ENCODE data around the gene DRAM2.

DRAM2 gene

GRCh38 chr1:111139956-111140679 is at the start of gene DRAM2, which contains the start of gene CEPT1:
Gene DRAM2, minus strand, starts transcription at chr1:111140093. Its CDS starts 8,539 bp downstream, at chr1:111131554.
Gene CEPT1, plus strand, starts transcription at chr1:111140223. Its CDS starts 7,492 bp downstream, at chr1:111147715.
- peak; percentile 95 for DNase-seq

GRCh38 chr1:111184663-111185062 is 44.8 kb upstream of the DRAM2 start:
- no peak for DNase-seq

GRCh38 chr1:111183308-111184069 is 43.6 kb upstream of the DRAM2 start:
- no peak for DNase-seq

GRCh38 chr1:111182052-111182451 is 42.2 kb upstream of the DRAM2 start:
- DNase-seq: no peak

- no peak for DNase-seq
Measured at GRCh38 chr1:111179968-111180533, 40.2 kb upstream of the DRAM2 start.

DNA sequence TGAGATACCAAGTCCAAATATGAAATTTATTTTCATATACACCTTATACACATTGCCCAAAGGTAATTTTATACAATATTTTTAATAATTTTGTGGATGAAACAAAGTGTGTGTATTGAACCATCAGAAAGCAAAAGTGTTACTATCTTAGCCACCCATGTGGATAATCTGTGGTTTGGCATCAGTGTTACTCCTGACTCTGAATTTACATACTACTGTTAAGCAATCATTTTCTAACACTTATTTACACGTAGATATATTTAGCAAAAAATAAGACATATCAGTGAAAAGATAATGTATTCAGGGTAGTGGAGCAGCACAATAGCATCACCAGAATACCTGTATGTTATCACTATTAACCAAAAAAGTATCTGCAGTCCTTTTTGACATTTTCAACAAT is 36.8 kb upstream of the DRAM2 start:
- no peak for DNase-seq

DNA sequence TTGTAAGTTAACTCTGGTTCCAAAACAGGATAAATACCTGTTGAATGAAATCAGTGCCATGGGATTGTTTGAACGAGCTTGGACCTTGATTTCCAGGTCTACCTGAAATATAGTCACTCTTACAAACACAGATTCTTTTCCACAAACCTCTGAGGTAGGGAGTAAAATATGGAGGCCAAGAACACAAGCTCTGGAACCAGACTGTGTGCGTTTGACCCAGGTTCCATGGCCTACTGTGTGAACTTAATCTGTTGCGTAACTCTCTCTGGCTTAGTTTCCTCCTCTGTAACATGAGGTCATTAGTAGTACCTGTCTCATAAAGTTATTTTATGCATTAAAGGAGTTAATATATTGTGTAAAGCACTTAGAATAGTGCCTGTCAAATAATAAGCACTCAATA is 35.5 kb upstream of the DRAM2 start:
- DNase-seq: no peak

DNA sequence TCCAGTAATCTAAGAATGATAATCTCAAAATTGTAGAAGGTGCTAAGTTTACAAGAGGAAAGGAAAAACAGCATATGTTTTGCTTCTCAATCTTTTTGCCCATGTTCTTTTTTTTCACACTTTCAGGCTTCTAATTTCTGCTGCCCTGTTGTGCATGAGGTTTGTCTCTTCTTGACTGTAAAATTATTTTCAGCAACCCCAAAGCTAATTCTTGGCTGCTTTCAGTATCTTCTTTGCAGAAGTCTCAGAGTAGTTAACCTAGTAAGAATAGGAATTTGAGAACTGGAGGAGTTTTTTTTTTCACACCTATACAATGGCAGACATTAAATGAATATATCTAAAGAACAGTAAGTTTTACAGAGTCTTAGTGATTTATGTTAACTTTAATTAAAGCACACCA is 34.2 kb upstream of the DRAM2 start:
- no peak for DNase-seq

DNA sequence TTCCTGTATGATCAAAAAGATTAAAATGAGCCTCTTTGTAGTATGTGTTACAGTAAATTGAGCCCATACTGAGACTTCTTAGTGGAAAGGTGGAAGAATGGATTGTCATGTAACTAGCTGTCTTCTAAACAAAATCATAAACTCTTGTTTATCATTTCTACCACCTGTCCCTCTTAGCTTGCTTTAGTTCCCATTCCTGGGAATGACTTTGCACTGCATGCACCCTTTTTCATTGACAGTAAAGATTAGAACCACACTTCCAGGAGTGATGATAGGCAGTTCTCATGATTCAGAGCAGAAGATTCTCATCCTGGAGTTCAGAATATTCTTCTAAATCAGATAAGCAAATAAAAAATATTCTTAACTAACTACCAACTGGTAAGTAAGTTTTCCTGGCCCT is 32.6 kb upstream of the DRAM2 start:
- no peak for DNase-seq

DNA sequence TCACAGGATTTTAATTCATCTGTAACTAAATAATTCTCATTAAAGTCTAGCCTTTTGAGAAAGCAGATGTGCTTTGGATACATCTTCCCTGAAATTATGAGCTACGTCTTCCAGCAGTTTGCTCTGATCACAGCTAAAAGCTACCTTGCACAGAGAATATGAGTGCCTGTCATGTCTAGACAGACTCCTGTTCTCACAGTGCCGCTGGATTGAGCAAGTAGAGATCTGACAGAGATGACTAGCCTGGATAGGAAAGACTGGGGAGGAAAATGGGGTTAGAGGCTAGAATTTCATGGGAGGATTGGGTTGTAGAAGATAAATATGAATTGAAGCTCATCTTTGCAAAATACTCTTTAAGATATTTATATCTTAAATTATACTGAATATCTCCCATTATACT is 24.3 kb upstream of the DRAM2 start:
- no peak for DNase-seq

DNA sequence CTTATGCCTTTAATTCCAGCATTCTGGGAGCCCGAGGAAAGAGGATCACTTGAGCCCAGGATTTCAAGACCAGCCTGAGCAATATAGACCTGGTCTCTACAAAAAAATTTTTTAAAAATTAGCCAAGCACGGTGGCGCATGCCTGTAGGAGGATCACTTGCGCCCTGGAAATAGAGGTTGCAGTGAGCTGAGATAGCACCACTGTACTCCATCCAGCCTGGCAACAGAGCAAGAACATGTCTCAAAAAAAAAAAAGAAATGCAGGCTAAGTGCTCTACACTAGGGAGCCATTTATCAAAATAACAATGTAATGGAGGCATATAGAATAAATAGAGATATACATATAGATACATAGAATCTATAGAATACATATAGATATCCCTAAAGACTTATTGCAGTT is 23.5 kb upstream of the DRAM2 start:
- no peak for DNase-seq

DNA sequence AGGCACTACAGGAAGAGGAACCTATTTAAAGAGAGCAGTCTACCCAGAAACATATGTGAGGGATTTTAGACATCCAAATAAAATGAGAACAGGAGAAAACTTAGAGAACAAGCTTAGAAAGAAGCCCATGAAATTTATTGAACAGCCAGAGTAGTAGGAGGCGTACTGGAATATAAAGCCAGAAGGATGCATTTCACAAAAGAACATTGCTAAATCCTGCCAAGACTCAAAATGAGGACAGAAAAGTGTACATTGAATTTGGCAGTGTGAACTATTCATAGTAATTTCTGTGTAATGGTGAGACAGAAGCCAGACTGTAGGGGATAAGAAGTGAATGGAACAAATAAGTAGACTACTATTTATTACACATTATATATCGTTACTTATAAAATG is 22.6 kb upstream of the DRAM2 start:
- DNase-seq: no peak

GRCh38 chr1:111161843-111162487 is 22.1 kb upstream of the DRAM2 start:
- no peak for DNase-seq

GRCh38 chr1:111157431-111157830 is 17.5 kb upstream of the DRAM2 start:
- no peak for DNase-seq

DNA sequence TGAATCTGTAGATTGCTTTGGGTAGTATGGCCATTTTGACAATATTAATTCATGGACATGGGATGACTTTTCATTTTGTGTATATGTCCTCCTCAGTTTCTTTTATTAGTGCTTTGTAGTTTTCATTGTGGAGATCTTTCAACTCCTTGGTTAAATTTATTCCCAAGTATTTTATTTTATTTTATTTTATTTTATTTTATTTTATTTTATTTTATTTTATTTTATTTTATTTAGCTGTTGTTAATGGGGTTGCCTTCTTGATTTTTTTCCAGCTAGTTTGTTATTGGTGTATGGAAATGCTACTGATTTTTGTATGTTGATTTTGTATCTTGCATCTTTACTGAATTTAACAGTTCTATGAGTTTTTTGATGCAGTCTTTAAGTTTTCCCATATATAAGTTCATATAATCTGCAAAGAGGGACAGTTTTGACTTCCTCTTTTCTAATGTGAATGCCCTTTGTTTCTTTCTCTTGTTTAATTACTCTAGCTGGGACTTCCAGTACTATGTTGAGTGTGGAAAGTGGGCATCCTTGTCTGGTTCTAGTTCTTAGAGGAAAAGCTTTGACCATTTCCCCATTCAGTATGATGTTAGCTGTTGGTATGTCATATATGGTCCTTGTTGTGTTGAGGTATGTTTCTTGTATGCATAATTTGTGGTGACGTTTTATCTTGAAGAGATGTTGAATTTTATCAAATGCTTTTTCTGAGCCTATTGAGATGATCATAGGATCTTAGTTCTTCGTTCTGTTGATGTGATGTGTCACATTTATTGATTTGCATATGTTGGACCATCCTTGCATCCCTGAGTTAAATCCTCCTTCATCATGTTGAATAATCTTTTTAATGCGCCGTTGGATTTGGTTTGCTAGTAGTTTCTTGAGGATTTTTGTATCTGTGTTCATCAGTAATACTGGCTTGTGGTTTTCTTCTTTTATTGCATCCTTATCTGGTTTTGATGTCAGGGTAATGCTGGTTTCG is 14.4 kb upstream of the DRAM2 start:
- DNase-seq: no peak

DNA sequence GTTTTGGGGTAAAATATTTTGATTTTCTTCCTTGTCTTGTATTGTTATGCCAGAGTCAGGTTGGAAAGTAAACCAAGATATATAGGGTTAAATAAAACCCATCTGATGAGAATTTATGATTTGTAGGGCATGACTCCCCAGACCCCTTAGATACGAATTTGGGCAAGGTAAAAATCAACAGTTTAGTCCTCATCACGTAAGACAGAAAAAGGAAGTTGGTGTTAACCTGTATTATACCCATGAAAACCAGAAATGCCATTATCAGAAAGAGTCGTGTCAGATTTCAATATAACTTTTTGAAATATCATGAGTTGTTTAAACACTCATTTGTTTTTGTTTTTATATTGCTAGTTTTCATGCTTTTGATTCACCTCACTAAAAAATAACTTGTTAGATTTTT is 11.9 kb upstream of the DRAM2 start:
- DNase-seq: no peak

DNA sequence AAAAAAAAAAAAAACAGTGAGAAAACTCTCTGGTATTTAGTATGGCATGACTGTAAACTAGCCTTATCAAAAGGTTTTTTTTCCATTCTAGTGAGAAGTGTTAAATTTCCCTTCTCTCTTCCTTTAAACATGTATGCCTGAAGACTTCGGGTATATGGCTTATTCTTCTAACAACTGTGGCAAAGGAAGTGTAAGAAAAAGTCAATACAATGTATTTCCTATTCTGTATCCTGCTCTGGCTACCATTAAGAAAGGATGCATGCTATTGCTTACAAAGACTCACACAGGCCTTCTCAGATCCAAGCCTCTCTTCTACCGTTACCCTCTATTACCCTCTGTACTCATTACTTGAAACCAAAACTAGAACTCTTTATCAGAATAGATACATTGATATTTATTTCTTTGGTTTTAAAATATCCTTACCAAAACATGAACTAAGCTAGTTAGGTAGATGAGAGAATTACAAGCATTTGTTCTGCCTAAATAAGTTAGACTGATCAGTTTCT is 8.5 kb upstream of the DRAM2 start:
- DNase-seq: no peak

DNA sequence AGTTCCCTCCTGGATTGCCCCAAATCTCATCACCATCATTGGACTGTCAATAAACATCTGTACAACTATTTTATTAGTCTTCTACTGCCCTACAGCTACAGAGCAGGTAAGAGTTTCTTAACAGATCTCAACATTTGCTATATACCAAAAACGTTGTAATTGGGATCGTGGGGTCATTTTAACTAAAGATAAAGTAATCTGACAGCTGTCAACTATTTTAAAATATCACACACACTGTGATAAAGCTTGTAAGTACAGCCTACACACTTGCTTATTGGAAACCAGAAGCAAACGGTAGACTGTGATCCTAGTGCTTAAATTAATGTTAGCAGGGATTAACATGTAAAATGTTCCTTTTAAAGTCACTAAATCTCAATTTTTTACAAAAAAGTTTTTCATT is 8.1 kb upstream of the DRAM2 start:
- no peak for DNase-seq

DNA sequence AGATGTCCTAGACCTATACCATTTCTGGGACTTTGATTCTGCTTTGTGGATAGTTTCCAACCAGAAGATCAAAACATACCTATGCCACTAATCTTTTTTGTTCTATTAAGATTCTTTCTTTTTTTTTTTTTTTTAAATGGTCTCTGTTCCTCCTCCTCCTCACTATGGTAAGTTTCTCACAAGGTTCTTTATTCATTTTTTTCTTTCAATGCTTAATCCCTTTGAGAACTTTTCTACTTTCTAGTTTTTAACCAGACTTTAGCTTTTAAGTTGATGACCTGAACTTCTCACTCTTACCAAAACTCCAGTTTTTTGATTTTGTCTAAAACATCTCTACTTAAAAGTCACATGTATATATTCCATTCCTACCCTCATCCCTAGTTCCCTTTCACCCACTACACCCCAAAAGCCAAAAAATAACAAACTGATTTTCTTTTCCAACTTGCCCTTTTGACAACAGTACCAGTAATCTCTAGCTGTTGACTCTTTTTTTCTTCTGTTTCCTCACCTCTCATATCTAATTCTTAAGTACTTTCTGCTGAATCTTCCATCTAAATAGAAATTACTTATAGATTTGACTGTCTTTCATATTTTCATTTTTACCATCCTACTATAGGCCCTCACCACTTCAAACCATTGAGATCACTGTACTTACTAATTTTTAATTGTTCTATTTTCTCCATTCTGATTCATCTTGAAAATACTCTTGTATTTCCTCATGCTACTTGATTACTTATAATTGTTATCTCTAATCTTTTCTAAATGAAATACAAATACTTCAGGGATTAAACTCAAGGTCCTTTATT is 6.3 kb upstream of the DRAM2 start:
- no peak for DNase-seq

DNA sequence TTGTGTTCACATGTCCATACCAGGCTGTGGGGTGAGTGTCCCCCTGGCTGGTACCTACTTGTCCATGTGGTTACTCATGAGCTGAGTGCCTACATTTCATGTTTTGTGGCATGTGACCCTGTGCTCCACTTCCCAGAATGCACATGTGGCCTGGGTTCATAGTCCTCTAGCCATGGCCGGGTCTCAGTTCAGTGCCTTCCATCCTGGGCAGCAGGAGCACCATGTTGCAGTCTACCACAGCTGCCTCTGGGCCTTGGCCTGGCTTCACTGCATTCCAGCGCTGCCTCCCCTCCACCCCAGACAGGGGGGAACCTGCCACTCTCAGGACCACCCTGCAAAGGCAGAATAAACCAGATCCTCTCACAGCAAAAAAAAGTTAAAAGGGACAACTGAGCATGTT is 5.6 kb upstream of the DRAM2 start:
- no peak for DNase-seq

DNA sequence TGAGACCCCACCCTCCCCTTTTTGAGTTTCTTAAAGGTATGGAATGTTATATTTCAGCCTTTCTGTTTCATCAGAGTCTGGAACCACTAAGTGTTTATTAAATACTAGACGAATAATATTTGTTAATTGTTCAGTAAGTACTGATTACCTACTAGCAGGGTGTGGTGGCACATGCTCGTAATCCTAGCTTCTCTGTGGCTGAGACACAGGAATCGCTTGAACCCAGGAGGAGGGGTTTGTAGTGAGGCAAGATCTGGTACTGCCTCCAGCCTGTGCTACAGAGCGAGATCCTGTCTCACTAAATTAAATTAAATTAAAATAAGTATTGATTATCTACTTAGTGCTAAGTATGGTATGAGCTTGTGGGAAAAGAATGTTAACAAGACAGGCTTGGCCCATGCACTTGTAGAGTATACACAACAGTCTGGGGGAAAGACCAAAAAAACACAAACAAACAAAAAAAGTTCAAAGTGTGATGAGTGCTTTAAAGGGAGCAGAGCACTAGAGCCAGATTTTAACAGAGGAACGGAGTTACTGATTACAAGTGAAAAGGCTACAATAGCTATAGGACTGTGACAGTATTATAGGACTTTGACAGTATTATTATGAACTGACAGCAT is 2.6 kb upstream of the DRAM2 start:
- no peak for DNase-seq

Measured in activated CD8-positive, alpha-beta memory T cell treated with anti-CD3 and anti-CD28 coated beads, Interleukin-2, amount 50 U/mL, for 4 hours (primary cell).